Measurements from ENCODE around the gene UTP3.

The UTP3 gene

GRCh38 chr4:70706044-70706461, 17.7 kb downstream of the UTP3 start:
- H3K27ac ChIP-seq (ENCODE audit: low read length) = no peak overlapping the region
- H3K9me3 ChIP-seq (ENCODE audit: control insufficient read depth, low read depth, low read length) = no peaks in the 10 kb centered on the region
- peak overlapping the region; percentile 84 for H3K4me3 ChIP-seq (ENCODE audit: low read length)
- H3K9ac ChIP-seq (ENCODE audit: low read length) = peak overlapping the region; percentile 91
- peaks cover 10% of the 10 kb centered on the region for H3K27me3 ChIP-seq (ENCODE audit: control insufficient read depth, insufficient read depth, low read length)
- H3K4me1 ChIP-seq (ENCODE audit: control insufficient read depth, low read depth, low read length) = peaks cover 21% of the 10 kb centered on the region
- H3K36me3 ChIP-seq (ENCODE audit: control insufficient read depth, low read depth, low read length) = no peaks in the 10 kb centered on the region

GRCh38 chr4:70706516-70706915, 18.2 kb downstream of the UTP3 start:
- Histone ChIP-seq H3K9me3 (ENCODE audit: control insufficient read depth, low read depth, low read length) (no peaks in the 10 kb centered on the region), H3K27me3 (ENCODE audit: control insufficient read depth, insufficient read depth, low read length) (peaks cover 10% of the 10 kb centered on the region), H3K36me3 (ENCODE audit: control insufficient read depth, low read depth, low read length) (no peaks in the 10 kb centered on the region), H3K4me3 (ENCODE audit: low read length) (peak overlapping the region; percentile 84), H3K9ac (ENCODE audit: low read length) (peak overlapping the region; percentile 91), H3K27ac (ENCODE audit: low read length) (no peak overlapping the region), H3K4me1 (ENCODE audit: control insufficient read depth, low read depth, low read length) (peaks cover 21% of the 10 kb centered on the region)

GRCh38 chr4:70709611-70710205, 21.4 kb downstream of the UTP3 start:
- Histone ChIP-seq H3K9me3 (ENCODE audit: control insufficient read depth, low read depth, low read length) (no peaks in the 10 kb centered on the region), H3K27ac (ENCODE audit: low read length) (no peak overlapping the region), H3K4me1 (ENCODE audit: control insufficient read depth, low read depth, low read length) (peaks cover 32% of the 10 kb centered on the region), H3K9ac (ENCODE audit: low read length) (no peak overlapping the region), H3K36me3 (ENCODE audit: control insufficient read depth, low read depth, low read length) (no peaks in the 10 kb centered on the region), H3K27me3 (ENCODE audit: control insufficient read depth, insufficient read depth, low read length) (peaks cover 10% of the 10 kb centered on the region), H3K4me3 (ENCODE audit: low read length) (no peak overlapping the region)

- H3K4me1 ChIP-seq (ENCODE audit: control insufficient read depth, low read depth, low read length) = peaks cover 28% of the 10 kb centered on the region
- H3K27ac ChIP-seq (ENCODE audit: low read length) = no peak overlapping the region
- H3K27me3 ChIP-seq (ENCODE audit: control insufficient read depth, insufficient read depth, low read length) = peaks cover 3% of the 10 kb centered on the region
- no peak overlapping the region for H3K4me3 ChIP-seq (ENCODE audit: low read length)
- H3K9me3 ChIP-seq (ENCODE audit: control insufficient read depth, low read depth, low read length) = no peaks in the 10 kb centered on the region
- no peak overlapping the region for H3K9ac ChIP-seq (ENCODE audit: low read length)
- H3K36me3 ChIP-seq (ENCODE audit: control insufficient read depth, low read depth, low read length) = no peaks in the 10 kb centered on the region
These were observed 23.3 kb downstream of the UTP3 start for GRCh38 chr4:70711599-70711998.

- Histone ChIP-seq H3K4me1 (ENCODE audit: control insufficient read depth, low read depth, low read length) (peaks cover 27% of the 10 kb centered on the region), H3K27ac (ENCODE audit: low read length) (no peak overlapping the region), H3K27me3 (ENCODE audit: control insufficient read depth, insufficient read depth, low read length) (no peaks in the 10 kb centered on the region), H3K36me3 (ENCODE audit: control insufficient read depth, low read depth, low read length) (no peaks in the 10 kb centered on the region), H3K9ac (ENCODE audit: low read length) (no peak overlapping the region), H3K4me3 (ENCODE audit: low read length) (no peak overlapping the region), H3K9me3 (ENCODE audit: control insufficient read depth, low read depth, low read length) (no peaks in the 10 kb centered on the region)
These were observed 23.8 kb downstream of the UTP3 start for GRCh38 chr4:70712150-70712549.

- Histone ChIP-seq H3K27ac (ENCODE audit: low read length) (no peak overlapping the region), H3K9ac (ENCODE audit: low read length) (no peak overlapping the region), H3K4me3 (ENCODE audit: low read length) (no peak overlapping the region)
These were observed 24.5 kb downstream of the UTP3 start for GRCh38 chr4:70712604-70713452.

GRCh38 chr4:70713453-70714078, 25.2 kb downstream of the UTP3 start:
- H3K9ac ChIP-seq (ENCODE audit: low read length) = no peak overlapping the region
- H3K9me3 ChIP-seq (ENCODE audit: control insufficient read depth, low read depth, low read length) = no peaks in the 10 kb centered on the region
- H3K4me3 ChIP-seq (ENCODE audit: low read length) = no peak overlapping the region
- H3K27me3 ChIP-seq (ENCODE audit: control insufficient read depth, insufficient read depth, low read length) = no peaks in the 10 kb centered on the region
- H3K4me1 ChIP-seq (ENCODE audit: control insufficient read depth, low read depth, low read length) = peaks cover 27% of the 10 kb centered on the region
- H3K36me3 ChIP-seq (ENCODE audit: control insufficient read depth, low read depth, low read length) = no peaks in the 10 kb centered on the region
- no peak overlapping the region for H3K27ac ChIP-seq (ENCODE audit: low read length)

More at GRCh38 chr4:70712604-70713452, 24.5 kb downstream of the UTP3 start:
- Histone ChIP-seq H3K27me3 (ENCODE audit: control insufficient read depth, insufficient read depth, low read length) (no peaks in the 10 kb centered on the region), H3K9me3 (ENCODE audit: control insufficient read depth, low read depth, low read length) (no peaks in the 10 kb centered on the region), H3K4me1 (ENCODE audit: control insufficient read depth, low read depth, low read length) (peaks cover 27% of the 10 kb centered on the region), H3K36me3 (ENCODE audit: control insufficient read depth, low read depth, low read length) (no peaks in the 10 kb centered on the region)

GRCh38 chr4:70714079-70714887, 26.0 kb downstream of the UTP3 start:
- Histone ChIP-seq H3K27me3 (ENCODE audit: control insufficient read depth, insufficient read depth, low read length) (no peaks in the 10 kb centered on the region), H3K4me3 (ENCODE audit: low read length) (no peak overlapping the region), H3K36me3 (ENCODE audit: control insufficient read depth, low read depth, low read length) (no peaks in the 10 kb centered on the region), H3K27ac (ENCODE audit: low read length) (no peak overlapping the region), H3K9ac (ENCODE audit: low read length) (no peak overlapping the region), H3K4me1 (ENCODE audit: control insufficient read depth, low read depth, low read length) (peaks cover 24% of the 10 kb centered on the region), H3K9me3 (ENCODE audit: control insufficient read depth, low read depth, low read length) (no peaks in the 10 kb centered on the region)

- Histone ChIP-seq H3K9me3 (ENCODE audit: control insufficient read depth, low read depth, low read length) (no peaks in the 10 kb centered on the region), H3K27ac (ENCODE audit: low read length) (no peak overlapping the region), H3K9ac (ENCODE audit: low read length) (no peak overlapping the region), H3K4me3 (ENCODE audit: low read length) (no peak overlapping the region), H3K27me3 (ENCODE audit: control insufficient read depth, insufficient read depth, low read length) (no peaks in the 10 kb centered on the region), H3K4me1 (ENCODE audit: control insufficient read depth, low read depth, low read length) (peaks cover 17% of the 10 kb centered on the region), H3K36me3 (ENCODE audit: control insufficient read depth, low read depth, low read length) (no peaks in the 10 kb centered on the region)
These were observed 26.8 kb downstream of the UTP3 start for GRCh38 chr4:70715097-70715496.

GRCh38 chr4:70718811-70719604, 30.7 kb downstream of the UTP3 start:
- Histone ChIP-seq H3K4me3 (ENCODE audit: low read length) (no peak overlapping the region), H3K4me1 (ENCODE audit: control insufficient read depth, low read depth, low read length) (peaks cover 11% of the 10 kb centered on the region), H3K36me3 (ENCODE audit: control insufficient read depth, low read depth, low read length) (no peaks in the 10 kb centered on the region), H3K9ac (ENCODE audit: low read length) (no peak overlapping the region), H3K27me3 (ENCODE audit: control insufficient read depth, insufficient read depth, low read length) (no peaks in the 10 kb centered on the region), H3K9me3 (ENCODE audit: control insufficient read depth, low read depth, low read length) (no peaks in the 10 kb centered on the region), H3K27ac (ENCODE audit: low read length) (no peak overlapping the region)

Measured in iPS-18a (cell line).